Fibroblast of pulmonary artery (primary cell): ENCODE data around the gene ABAT.

Source experiments
- DNase-seq: peaks from one replicate; pipeline ENCODE4 v3.0.0-alpha.2; 2010; ENCODE audit warnings: low read depth
- H3K4me3 ChIP-seq: replicated peaks from 2 replicates; pipeline ENCODE4 v1.5.1; 2011; ENCODE audit warnings: low read depth, mild to moderate bottlenecking, control low read depth, low read length, moderate library complexity
- CTCF ChIP-seq: IDR thresholded peaks from 2 replicates; pipeline ENCODE4 v1.5.1; 2011; ENCODE audit warnings: mild to moderate bottlenecking, control low read depth, low read length, inconsistent platforms; ENCODE audit errors: missing control alignments

ABAT gene

DNA sequence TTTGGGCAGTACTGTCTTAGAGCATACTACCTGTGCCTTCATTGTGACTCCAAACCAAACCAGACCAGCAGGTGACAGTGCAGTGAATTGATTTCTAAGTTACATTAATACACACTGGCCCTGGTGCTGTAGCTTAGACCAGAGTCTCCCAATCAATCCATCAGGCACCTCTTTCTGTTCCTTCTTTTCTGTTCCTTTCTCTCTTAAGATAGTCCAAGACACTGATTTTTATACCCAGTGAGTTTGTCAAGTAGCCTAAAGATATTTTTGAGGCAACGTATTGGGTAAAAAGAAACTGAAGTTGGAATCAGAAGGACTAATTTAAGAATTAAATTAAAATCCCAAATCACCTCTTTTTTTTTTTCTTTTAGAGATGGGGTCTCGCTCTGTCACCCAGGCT is 43.1 kb downstream of the ABAT start:
- no peak for TF ChIP-seq CTCF

GRCh38 chr16:8717892-8718415 is 43.5 kb downstream of the ABAT start:
- no peak for DNase-seq
- no peak overlapping the region for H3K4me3 ChIP-seq
- TF ChIP-seq CTCF = no peak

More for the DNA sequence above, 43.1 kb downstream of the ABAT start:
- DNase-seq = no peak
- no peak overlapping the region for H3K4me3 ChIP-seq

DNA sequence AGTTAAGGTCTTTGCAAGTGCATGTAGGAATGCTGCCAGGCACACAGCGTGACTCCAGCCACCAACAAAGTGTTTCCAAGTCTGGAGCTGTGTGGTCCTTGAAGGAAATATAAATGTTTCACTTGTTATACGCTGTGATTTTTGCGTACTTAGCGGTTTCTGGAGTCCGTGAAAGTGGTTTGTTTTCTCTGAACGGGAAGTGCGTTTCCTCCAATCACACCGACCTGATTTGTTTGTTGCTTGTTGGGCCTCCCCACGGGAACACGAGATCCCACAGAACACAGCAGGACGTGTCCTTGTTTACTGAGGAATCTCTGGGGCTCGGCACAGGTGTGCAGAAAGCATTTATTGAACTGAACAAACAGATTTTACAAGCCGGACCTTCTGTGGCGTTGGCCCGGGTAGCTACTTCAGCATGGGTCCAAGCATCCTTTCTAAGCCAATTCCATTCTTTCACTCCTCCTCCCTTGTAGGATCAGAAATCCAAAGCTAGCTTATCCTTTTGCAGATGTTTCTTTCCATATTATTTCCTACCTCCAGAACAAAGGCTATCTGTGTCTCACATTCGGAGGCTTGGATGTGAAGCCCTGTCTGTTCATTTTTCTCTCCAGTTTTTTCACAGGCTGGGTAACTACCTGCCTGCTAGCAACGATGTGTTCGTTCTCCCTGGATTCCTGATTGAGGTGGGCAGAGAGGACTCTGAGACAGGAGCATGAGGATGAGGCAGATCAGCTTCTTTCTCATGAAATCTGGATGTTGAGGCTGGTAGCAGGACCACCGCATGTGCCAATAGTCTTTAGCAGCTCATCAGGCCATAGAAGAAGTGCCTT is 44.6 kb downstream of the ABAT start:
- H3K4me3 ChIP-seq = no peak overlapping the region
- DNase-seq = no peak

DNA sequence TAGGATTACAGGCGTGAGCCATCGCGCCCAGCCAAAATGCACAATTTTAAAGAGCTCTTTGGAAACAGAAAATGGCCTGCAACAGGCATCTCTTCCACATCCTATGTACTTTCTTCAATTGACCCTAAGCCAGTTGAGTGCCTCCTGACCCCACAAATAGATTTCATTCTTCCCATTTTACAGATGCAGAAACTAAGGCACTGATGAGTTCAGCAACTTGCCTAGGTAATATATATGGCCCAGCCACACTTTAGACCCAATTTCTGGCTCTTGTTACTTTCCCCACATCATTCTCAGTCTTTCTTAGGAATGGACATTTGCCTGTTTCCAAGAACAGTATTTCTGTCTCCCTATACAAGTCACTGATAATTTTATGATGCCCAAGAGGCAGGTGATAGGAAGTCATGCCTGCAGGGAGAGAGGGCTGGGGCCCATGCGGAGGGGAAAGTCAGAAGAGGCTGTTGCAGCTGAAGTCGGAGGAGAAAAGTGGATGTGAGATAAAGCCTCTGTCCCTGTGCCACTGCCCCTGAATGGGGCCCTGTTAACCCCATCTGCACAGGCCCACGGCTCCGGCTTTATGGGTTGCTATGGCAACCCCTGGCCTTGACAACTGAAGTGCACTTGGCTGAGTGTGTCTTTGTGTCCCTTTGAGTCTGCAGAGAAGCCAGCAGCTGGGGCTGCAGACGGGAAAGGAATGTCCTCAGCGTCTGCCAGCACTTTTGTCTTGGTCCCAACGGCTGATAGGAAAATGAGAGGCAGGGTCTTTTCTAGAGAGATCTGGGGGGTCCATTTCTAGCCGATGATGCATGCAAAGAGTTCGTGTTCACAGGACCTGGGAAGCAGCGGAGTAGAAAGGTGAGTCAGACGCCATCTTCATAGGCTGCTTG is 45.9 kb downstream of the ABAT start:
- TF ChIP-seq CTCF = no peak
- H3K4me3 ChIP-seq = no peak overlapping the region
- DNase-seq = no peak

More for the DNA sequence above, 44.6 kb downstream of the ABAT start:
- TF ChIP-seq CTCF = no peak

GRCh38 chr16:8720967-8721308 is 46.5 kb downstream of the ABAT start:
- TF ChIP-seq CTCF = no peak
- DNase-seq = no peak
- no peak overlapping the region for H3K4me3 ChIP-seq

GRCh38 chr16:8721336-8722024 is 47.1 kb downstream of the ABAT start:
- H3K4me3 ChIP-seq = no peak overlapping the region
- TF ChIP-seq CTCF = no peak
- no peak for DNase-seq
